ENCODE measurements around the gene IRF4. TPM values are rescaled to one million over a fixed set of nuclear protein-coding genes. Genes with fewer than 3 reads are reported as not detected.

The IRF4 gene
- total and polyA plus RNA-seq, 4 donors: 0.10 to 3.8 (median 0.94) TPM

DNA sequence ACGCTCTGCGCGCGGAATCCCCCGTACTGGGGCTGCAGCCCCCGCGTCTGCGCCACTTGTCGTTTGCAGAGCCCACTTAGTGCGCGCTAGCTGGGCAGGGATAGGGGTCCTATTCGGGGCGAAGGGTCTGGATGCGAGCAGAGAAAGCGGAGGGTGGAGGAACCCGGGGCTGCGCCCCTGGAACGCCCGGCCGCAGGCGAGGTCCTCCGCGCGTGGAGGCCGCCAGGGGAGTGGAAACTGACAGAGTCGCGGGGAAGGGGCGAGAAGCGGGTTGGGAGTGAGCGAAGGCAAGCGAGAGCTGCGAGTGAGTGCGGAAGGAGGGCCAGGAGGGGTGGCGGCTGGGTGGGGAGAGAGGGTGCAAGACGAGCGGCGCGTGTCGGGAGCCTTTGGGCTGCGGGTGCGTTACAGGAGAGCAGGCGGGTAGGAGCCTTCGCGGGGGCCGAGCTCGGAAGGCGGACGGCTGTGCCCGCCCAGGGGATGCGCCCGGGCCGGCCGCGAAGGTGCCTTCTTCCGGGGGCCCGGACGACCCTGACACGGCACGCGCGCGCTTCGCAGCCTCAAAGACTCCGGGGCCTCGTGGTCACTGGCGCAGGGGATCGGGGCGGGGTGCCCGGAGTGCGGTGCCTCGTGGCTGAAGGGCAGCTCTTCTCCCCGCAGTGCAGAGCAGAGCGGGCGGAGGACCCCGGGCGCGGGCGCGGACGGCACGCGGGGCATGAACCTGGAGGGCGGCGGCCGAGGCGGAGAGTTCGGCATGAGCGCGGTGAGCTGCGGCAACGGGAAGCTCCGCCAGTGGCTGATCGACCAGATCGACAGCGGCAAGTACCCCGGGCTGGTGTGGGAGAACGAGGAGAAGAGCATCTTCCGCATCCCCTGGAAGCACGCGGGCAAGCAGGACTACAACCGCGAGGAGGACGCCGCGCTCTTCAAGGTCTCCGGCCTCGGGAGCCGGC lies 1.2 kb downstream of the IRF4 start:
- Histone ChIP-seq H3K27me3 (ENCODE audit: control insufficient read depth in 1 of 2, insufficient read depth in 2 of 2, low read length in 1 of 2) (no peaks in the 10 kb centered on the region), H3K4me1 (ENCODE audit: control insufficient read depth in 1 of 2, insufficient read depth in 2 of 2, low read length in 2 of 2) (no peaks in the 10 kb centered on the region), H3K4me3 (ENCODE audit: low read length in 2 of 2) (no peak overlapping the region), H3K27ac (ENCODE audit: low read depth in 1 of 2, low read length in 2 of 2) (no peak overlapping the region), H3K9me3 (ENCODE audit: control insufficient read depth, low read length) (no peaks in the 10 kb centered on the region), H3K36me3 (ENCODE audit: control insufficient read depth in 1 of 2, insufficient read depth in 2 of 2, low read length in 1 of 2) (no peaks in the 10 kb centered on the region)
- DNase-seq (no peak), ATAC-seq (ENCODE audit: low FRiP score) (peak; percentile 30)
- 1 to 2% methylated on average over 89 to 108 of the region's 108 CpGs for WGBS, 2 donors
- intact Hi-C loops (cut with DNase I): no loop called here

DNA sequence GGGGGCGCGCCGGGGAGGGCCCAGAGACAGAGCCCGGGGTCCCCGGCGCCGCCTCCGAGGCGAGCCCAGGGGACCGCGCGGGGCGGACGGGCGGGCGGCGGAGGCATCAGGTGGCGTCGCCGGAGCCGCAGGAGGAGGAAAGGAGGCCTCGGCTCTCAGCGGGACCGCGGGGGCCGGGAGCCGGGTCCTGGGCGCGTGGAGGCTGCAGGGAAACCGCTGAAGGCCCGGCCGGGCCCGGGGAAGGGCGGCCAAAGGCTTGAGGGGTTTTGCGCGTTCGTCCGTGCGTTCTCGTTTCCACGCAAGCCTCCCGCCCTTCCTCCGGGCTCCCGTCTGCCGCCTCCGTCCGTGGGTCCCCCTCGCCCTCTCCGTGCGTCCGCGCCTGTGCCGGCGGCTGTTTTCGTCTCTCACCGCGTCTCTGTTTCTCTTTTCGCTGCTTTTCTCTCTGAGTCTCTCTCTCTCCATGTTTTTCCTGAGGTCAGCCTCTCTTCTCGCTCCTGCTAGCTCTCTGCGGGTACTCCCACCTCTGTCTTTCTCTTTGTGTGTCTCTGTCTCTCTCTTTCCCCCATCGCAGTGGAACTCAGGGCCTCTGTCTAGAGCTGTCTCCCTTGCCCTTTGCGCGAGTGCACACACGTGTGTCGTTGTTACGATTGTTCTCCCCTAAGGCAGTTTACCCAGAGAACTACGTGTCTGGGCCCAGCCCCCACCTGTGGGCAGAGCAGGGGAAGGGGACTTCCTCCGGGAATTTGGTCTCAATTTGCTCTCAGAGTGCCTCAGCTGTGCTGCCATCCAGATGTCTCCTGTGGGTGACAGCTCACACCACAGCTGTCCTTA lies 2.1 kb downstream of the IRF4 start:
- Histone ChIP-seq H3K4me1 (ENCODE audit: control insufficient read depth in 1 of 2, insufficient read depth in 2 of 2, low read length in 2 of 2) (no peaks in the 10 kb centered on the region), H3K27ac (ENCODE audit: low read depth in 1 of 2, low read length in 2 of 2) (no peak overlapping the region), H3K4me3 (ENCODE audit: low read length in 2 of 2) (no peak overlapping the region), H3K36me3 (ENCODE audit: control insufficient read depth in 1 of 2, insufficient read depth in 2 of 2, low read length in 1 of 2) (no peaks in the 10 kb centered on the region), H3K9me3 (ENCODE audit: control insufficient read depth, low read length) (no peaks in the 10 kb centered on the region), H3K27me3 (ENCODE audit: control insufficient read depth in 1 of 2, insufficient read depth in 2 of 2, low read length in 1 of 2) (no peaks in the 10 kb centered on the region)
- ATAC-seq (ENCODE audit: low FRiP score) (peak; percentile 15), DNase-seq (no peak)
- WGBS, 2 donors: 2 to 6% methylated on average over 47 to 68 of the region's 68 CpGs
- intact Hi-C loops (cut with DNase I): no loop called here

DNA sequence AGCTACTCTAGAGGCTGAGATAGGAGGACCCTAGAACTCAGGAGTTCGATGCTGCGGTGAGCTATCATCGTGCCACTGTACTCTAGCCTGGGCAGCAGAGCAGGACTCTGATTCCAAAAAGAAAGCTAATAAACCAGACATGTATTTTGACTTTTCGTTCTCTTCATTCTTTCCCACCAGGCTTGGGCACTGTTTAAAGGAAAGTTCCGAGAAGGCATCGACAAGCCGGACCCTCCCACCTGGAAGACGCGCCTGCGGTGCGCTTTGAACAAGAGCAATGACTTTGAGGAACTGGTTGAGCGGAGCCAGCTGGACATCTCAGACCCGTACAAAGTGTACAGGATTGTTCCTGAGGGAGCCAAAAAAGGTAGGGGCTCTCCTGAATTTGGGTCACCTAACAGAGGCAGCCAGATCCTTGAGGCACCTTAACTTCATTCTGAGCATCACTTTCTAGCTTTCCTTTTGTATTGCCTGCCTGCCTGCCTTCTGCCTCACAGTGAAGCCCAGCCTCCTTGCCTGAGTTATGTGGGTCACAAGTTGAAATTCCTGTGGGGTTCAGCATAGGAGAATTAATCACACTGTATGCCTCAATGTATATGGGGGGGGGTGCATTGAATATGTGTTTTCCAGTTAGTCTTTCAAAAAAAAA lies 3.2 kb downstream of the IRF4 start:
- DNase-seq (no peak), ATAC-seq (ENCODE audit: low FRiP score) (no peak)
- no peaks in the 10 kb centered on the region for H3K9me3 ChIP-seq (ENCODE audit: control insufficient read depth, low read length)
- intact Hi-C loops (cut with DNase I): no loop called here
- no peak overlapping the region for H3K27ac ChIP-seq (ENCODE audit: low read depth in 1 of 2, low read length in 2 of 2)
- H3K4me3 ChIP-seq (ENCODE audit: low read length in 2 of 2): no peak overlapping the region
- 86 to 92% methylated on average over 13 of the region's 13 CpGs for WGBS, 2 donors
- H3K4me1 ChIP-seq (ENCODE audit: control insufficient read depth in 1 of 2, insufficient read depth in 2 of 2, low read length in 2 of 2): no peaks in the 10 kb centered on the region
- H3K27me3 ChIP-seq (ENCODE audit: control insufficient read depth in 1 of 2, insufficient read depth in 2 of 2, low read length in 1 of 2): no peaks in the 10 kb centered on the region
- no peaks in the 10 kb centered on the region for H3K36me3 ChIP-seq (ENCODE audit: control insufficient read depth in 1 of 2, insufficient read depth in 2 of 2, low read length in 1 of 2)

DNA sequence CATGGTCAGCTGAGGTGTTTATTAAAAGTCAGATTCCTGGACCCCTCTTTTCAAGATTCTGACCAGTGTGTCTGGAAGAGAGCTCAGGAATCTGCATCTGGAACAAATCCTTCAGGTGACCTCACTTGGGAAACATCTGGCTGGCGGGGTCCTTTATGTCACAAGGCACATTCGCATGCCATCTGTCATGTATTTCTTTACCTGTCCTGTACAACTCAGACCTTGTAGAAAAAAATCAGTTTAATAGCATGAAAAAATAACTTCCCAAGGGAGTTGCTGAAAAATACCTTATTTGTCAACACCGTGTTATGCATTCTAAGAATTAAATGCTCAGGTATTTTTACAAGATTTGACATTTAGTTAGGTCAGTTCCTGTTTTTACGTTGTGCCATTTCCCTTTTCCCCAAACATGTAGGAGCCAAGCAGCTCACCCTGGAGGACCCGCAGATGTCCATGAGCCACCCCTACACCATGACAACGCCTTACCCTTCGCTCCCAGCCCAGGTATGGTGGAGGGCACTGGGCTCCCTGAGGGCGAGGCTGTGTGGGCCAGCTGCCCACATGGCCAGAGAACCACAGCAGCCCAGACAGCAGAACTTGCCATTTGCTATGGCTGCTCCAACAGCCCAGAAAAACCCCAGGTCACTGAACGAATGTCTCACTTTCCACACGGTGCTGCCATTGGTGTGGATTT lies 4.0 kb downstream of the IRF4 start:
- Histone ChIP-seq H3K36me3 (ENCODE audit: control insufficient read depth in 1 of 2, insufficient read depth in 2 of 2, low read length in 1 of 2) (no peaks in the 10 kb centered on the region), H3K9me3 (ENCODE audit: control insufficient read depth, low read length) (no peaks in the 10 kb centered on the region), H3K27ac (ENCODE audit: low read depth in 1 of 2, low read length in 2 of 2) (no peak overlapping the region), H3K4me1 (ENCODE audit: control insufficient read depth in 1 of 2, insufficient read depth in 2 of 2, low read length in 2 of 2) (no peaks in the 10 kb centered on the region), H3K27me3 (ENCODE audit: control insufficient read depth in 1 of 2, insufficient read depth in 2 of 2, low read length in 1 of 2) (no peaks in the 10 kb centered on the region), H3K4me3 (ENCODE audit: low read length in 2 of 2) (no peak overlapping the region)
- intact Hi-C loops (cut with DNase I): no loop called here
- ATAC-seq (ENCODE audit: low FRiP score): no peak
- WGBS, 2 donors: 61 to 62% methylated on average over 10 of the region's 10 CpGs
- DNase-seq: no peak

DNA sequence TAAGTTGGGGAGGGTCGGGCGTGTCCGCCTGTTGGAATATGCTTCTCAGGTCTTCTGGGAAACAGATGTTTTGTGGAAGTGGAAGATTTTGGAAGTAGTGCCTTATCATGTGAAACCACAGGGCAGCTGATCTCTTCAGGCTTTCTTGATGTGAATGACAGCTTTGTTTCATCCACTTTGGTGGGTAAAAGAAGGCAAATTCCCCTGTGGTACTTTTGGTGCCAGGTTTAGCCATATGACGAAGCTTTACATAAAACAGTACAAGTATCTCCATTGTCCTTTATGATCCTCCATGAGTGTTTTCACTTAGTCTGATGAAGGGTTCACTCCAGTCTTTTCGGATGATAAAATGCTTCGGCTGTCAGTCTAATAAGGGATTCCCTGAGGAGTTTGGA lies 4.6 kb downstream of the IRF4 start:
- WGBS, 2 donors: 80 to 82% methylated on average over 6 of the region's 6 CpGs
- H3K4me3 ChIP-seq (ENCODE audit: low read length in 2 of 2): no peak overlapping the region

DNA sequence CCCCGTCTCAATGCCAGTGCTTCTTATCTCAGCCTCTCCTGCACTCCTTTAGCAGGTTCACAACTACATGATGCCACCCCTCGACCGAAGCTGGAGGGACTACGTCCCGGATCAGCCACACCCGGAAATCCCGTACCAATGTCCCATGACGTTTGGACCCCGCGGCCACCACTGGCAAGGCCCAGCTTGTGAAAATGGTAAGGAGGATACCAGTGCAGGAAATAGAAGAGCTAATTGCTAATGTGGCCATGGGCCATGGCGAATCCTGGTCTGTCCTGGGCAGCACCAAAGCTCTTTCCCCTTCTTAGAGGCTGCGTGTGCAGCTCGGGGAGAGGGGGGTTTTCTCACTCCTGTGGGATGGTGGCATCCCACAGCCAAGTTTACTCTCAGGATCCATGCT lies 5.5 kb downstream of the IRF4 start:
- Histone ChIP-seq H3K4me1 (ENCODE audit: control insufficient read depth in 1 of 2, insufficient read depth in 2 of 2, low read length in 2 of 2) (no peaks in the 10 kb centered on the region), H3K27me3 (ENCODE audit: control insufficient read depth in 1 of 2, insufficient read depth in 2 of 2, low read length in 1 of 2) (no peaks in the 10 kb centered on the region), H3K4me3 (ENCODE audit: low read length in 2 of 2) (no peak overlapping the region), H3K27ac (ENCODE audit: low read depth in 1 of 2, low read length in 2 of 2) (no peak overlapping the region), H3K9me3 (ENCODE audit: control insufficient read depth, low read length) (no peaks in the 10 kb centered on the region), H3K36me3 (ENCODE audit: control insufficient read depth in 1 of 2, insufficient read depth in 2 of 2, low read length in 1 of 2) (no peaks in the 10 kb centered on the region)
- WGBS, 2 donors: 86 to 90% methylated on average over 13 of the region's 13 CpGs
- ATAC-seq (ENCODE audit: low FRiP score) (no peak), DNase-seq (no peak)
- intact Hi-C loops (cut with DNase I): no loop called here

More for the DNA sequence above, 4.6 kb downstream of the IRF4 start:
- DNase-seq: no peak
- Histone ChIP-seq H3K36me3 (ENCODE audit: control insufficient read depth in 1 of 2, insufficient read depth in 2 of 2, low read length in 1 of 2) (no peaks in the 10 kb centered on the region), H3K27ac (ENCODE audit: low read depth in 1 of 2, low read length in 2 of 2) (no peak overlapping the region), H3K4me1 (ENCODE audit: control insufficient read depth in 1 of 2, insufficient read depth in 2 of 2, low read length in 2 of 2) (no peaks in the 10 kb centered on the region), H3K27me3 (ENCODE audit: control insufficient read depth in 1 of 2, insufficient read depth in 2 of 2, low read length in 1 of 2) (no peaks in the 10 kb centered on the region), H3K9me3 (ENCODE audit: control insufficient read depth, low read length) (no peaks in the 10 kb centered on the region)
- ATAC-seq (ENCODE audit: low FRiP score): no peak
- intact Hi-C loops (cut with DNase I): no loop called here

DNA sequence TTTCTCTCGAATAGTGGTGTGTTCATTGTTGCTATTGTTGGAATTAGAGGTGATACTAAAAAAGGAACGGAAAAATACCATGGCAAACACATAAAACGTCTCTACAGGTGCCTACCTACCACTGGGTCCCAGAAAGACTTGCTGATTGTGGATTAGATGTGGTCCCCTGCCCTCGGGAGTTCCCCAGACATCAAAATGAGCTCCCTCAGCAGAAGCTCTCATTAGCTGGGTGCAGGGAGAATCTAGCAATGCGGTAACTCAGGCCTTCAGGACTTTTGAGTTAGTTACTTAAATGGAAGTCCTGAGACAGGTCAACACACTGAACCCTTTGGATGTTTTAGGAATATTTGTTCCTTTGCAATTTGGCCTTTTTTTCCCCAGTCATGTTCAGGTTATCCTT lies 6.1 kb downstream of the IRF4 start:
- Histone ChIP-seq H3K4me1 (ENCODE audit: control insufficient read depth in 1 of 2, insufficient read depth in 2 of 2, low read length in 2 of 2) (no peaks in the 10 kb centered on the region), H3K27ac (ENCODE audit: low read depth in 1 of 2, low read length in 2 of 2) (no peak overlapping the region), H3K4me3 (ENCODE audit: low read length in 2 of 2) (no peak overlapping the region), H3K36me3 (ENCODE audit: control insufficient read depth in 1 of 2, insufficient read depth in 2 of 2, low read length in 1 of 2) (no peaks in the 10 kb centered on the region), H3K9me3 (ENCODE audit: control insufficient read depth, low read length) (no peaks in the 10 kb centered on the region), H3K27me3 (ENCODE audit: control insufficient read depth in 1 of 2, insufficient read depth in 2 of 2, low read length in 1 of 2) (no peaks in the 10 kb centered on the region)
- DNase-seq: no peak
- no peak for ATAC-seq (ENCODE audit: low FRiP score)
- intact Hi-C loops (cut with DNase I): no loop called here
- 74 to 80% methylated on average over 5 of the region's 5 CpGs for WGBS, 2 donors

DNA sequence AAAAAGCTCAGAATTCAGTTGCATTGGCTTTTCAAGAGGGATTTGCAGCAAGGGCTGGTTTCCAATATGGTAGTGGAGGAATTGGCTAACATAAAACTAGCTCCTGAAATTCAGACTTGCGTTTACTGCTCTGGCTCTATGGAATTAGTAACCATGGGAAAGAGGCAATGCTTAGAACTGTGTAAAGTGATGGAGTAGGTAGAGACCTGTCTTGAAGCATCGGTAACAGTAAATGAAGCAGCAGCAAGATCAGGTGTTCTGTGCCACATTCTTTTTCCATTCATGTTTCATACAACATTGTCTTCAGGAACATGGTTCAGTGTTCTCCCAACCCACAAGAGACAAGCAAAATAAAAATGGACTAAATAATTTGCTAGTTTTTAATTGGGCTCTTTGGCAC lies 6.5 kb downstream of the IRF4 start:
- Histone ChIP-seq H3K36me3 (ENCODE audit: control insufficient read depth in 1 of 2, insufficient read depth in 2 of 2, low read length in 1 of 2) (no peaks in the 10 kb centered on the region), H3K9me3 (ENCODE audit: control insufficient read depth, low read length) (no peaks in the 10 kb centered on the region), H3K4me1 (ENCODE audit: control insufficient read depth in 1 of 2, insufficient read depth in 2 of 2, low read length in 2 of 2) (no peaks in the 10 kb centered on the region), H3K27ac (ENCODE audit: low read depth in 1 of 2, low read length in 2 of 2) (no peak overlapping the region), H3K27me3 (ENCODE audit: control insufficient read depth in 1 of 2, insufficient read depth in 2 of 2, low read length in 1 of 2) (no peaks in the 10 kb centered on the region), H3K4me3 (ENCODE audit: low read length in 2 of 2) (no peak overlapping the region)
- 92 to 93% methylated on average over 2 of the region's 2 CpGs for WGBS, 2 donors
- intact Hi-C loops (cut with DNase I): no loop called here
- ATAC-seq (ENCODE audit: low FRiP score) (no peak), DNase-seq (no peak)

Measured in aorta (tissue), 5 donors.